NCI-H187 (cell line): ENCODE measurements around the gene POLD1.
A peak's percentile ranks its signal among the peaks of the same experiment; 100 is the strongest.
"Not testable (repeated sequence)": the region's sequence is repeated elsewhere in the genome, so short reads cannot be mapped to it uniquely, and the experiment has no call there.

Source experiments
- DNase-seq, 2 experiments: peaks; one replicate each; lab custom pipeline; 2025; lab: John Stamatoyannopoulos, UW

Gene POLD1

DNA sequence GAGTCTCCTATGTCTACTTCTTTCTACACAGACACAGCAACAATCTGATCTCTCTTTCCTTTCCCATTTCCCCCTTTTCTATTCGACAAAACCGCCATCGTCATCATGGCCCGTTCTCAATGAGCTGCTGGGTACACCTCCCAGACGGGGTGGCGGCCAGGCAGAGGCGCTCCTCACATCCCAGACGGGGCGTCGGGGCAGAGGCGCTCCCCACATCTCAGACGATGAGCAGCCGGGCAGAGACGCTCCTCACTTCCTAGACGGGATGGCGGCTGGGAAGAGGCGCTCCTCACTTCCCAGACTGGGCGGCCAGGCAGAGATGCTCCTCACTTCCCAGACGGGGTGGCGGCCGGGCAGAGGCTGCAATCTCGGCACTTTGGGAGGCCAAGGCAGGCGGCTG is 6.8 kb downstream of the POLD1 start:
- not testable (repeated sequence) for DNase-seq

DNA sequence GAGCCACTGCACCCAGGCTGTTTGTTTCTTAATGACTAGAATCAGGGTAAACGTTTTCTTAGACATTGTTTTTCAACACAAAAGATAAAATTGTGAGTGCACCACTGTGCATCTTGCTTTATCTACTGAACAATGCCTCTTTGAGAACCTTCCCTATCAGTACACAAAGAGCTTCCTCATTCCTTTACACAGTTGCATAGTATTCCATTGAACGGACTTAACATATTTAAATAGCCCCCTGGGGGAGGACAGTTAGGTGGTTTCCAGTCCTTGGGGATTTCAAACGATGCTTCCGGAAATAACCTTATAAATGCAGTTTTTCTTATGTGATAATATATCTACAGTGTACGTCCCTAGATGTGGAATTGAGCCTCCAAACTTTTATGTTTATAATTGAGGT is 8.6 kb downstream of the POLD1 start:
- DNase-seq: no peak

DNA sequence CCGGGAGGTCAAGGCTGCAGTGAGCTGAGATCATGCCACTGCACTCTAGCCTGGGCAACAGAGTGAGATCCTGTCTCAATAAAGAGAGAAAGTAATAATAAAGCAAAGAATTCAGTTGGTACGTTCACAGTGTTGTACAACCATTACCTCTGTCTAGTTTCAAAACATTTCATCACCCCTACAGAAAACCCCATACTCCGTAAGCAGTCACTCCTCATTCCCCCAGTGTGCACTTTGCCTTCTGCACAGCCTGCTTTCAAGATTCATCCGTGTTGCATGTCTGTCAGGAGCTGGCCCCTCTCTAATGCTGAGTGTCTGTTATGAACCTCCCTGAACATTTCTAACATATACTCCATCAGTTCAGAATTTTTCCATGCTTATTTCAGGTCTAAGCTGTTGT is 9.4 kb downstream of the POLD1 start:
- DNase-seq: no peak

DNA sequence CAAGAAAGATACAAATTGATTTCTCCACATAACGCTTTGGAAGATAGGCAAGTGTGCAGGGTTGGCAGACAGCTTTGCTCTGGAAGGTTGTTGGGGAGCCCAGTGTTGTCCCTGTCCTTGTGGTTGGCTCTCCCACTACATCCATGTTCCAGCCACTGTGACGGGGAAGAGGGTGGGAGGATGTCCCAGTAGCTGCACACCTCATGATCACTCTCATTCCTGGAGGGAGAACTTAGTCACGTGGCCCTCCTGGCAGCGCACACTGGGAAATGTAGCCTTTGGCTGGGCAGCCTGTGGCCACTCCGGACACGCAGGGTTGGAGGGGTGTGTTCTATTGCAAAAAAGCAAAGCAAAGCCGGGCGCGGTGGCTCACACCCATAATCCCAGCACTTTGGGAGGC is 9.9 kb downstream of the POLD1 start:
- no peak for DNase-seq

DNA sequence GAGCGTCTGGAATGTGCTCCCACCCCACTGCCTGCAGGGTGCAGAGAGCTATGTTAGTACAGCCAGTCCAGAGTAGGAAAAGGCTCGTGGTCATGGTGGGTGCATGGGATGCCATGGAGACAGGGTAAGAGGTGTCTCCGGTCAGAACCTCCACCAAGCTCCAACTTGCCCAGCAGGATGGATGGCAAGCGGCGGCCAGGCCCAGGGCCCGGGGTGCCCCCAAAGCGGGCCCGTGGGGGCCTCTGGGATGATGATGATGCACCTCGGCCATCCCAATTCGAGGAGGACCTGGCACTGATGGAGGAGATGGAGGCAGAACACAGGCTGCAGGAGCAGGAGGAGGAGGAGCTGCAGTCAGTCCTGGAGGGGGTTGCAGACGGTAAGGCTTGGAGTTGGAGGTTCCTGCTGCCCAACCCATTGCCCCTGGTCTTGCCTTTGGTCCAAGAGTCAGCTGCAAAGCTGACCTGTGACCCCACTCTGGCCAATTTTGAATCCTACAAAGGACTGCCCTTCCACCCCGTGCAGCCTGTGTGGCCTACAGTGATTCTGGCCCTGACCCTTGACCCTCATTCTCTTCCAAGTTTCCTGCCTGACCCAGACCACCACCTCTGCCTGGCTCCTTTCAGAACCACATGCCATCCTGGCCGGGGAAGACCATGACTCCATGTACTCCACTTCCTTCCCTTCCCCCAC is 14.7 kb downstream of the POLD1 start:
- DNase-seq: no peak

DNA sequence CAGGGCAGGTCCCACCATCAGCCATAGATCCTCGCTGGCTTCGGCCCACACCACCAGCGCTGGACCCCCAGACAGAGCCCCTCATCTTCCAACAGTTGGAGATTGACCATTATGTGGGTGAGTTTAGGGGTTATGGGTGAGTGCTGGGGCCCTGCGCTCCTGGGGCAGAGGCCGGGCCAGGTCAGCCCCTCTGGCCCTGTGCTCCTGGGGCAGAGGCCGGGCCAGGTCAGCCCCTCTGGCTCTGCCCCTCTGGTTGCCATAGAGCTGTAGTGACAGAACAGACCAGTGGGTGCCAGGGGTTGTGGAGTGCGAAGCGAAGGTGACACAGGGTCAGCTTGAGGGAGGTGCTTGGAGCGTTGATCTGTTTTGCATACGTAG is 15.2 kb downstream of the POLD1 start:
- DNase-seq: no peak

DNA sequence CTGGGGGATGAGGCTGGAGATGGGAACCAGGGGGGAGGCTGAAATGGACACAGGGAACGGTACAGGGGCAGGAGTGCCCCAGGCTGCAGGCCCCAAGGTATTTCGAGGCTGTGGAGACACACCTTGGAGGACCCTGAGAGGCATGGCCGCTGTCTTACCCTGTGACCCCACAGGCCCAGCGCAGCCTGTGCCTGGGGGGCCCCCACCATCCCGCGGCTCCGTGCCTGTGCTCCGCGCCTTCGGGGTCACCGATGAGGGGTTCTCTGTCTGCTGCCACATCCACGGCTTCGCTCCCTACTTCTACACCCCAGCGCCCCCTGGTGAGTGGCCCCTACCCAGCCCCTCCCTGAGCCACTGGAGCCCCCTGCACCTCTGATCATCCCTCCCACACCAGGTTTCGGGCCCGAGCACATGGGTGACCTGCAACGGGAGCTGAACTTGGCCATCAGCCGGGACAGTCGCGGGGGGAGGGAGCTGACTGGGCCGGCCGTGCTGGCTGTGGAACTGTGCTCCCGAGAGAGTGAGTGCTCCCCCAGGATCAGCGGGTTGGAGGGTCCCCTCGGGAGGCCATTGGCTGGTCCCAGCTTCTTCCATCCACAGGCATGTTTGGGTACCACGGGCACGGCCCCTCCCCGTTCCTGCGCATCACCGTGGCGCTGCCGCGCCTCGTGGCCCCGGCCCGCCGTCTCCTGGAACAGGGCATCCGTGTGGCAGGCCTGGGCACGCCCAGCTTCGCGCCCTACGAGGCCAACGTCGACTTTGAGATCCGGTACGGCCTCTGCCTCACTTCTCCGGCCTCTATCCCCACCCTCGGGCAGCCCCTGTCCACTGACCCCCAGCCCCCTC is 17.7 kb downstream of the POLD1 start:
- DNase-seq: no peak

DNA sequence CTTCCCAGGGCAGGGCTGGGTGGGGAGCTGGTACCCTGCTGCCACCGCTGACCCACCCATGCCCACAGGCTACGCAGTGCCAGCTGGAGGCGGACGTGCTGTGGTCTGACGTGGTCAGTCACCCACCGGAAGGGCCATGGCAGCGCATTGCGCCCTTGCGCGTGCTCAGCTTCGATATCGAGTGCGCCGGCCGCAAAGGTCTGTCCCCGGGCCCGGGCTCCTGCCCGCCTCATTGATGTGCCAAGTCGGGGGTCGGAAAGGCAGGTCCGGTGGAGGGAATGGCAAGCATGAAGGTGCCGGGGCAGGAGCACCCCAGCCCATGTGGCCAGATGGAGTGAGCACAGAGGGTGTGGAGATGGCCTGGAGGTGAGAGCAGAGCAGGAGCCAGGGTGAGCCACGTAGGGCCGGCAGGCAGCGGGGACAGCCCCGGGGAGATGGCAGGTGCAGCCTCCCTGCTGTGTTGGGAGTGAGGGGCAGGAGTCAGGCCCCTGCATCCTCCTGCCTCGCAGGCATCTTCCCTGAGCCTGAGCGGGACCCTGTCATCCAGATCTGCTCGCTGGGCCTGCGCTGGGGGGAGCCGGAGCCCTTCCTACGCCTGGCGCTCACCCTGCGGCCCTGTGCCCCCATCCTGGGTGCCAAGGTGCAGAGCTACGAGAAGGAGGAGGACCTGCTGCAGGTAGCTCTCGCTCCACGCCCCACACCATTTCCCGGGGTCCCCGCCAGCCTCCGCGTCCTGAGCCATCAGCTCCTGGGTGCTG is 18.6 kb downstream of the POLD1 start:
- DNase-seq: no peak

DNA sequence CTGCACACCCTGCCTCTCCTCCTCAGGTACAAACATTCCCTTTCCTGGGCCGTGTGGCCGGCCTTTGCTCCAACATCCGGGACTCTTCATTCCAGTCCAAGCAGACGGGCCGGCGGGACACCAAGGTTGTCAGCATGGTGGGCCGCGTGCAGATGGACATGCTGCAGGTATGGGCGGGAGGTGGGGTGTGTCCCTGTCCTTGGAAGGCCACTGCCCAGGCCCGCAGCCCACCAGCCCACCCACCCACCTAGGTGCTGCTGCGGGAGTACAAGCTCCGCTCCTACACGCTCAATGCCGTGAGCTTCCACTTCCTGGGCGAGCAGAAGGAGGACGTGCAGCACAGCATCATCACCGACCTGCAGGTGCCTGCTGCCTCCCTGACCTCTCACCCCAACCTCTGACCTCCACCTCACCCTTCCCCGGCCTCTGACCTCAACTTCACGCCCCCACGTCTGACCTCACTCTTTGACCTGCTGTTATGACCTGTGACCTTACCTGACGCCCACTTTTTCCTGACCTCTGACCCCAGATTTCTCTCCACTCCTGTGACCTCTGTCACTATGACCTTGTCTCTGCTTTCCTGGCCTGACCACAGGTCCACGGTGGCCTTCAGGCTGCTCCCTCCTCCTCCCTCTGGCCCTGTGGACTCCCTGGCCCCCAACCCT is 22.1 kb downstream of the POLD1 start:
- no peak for DNase-seq

DNA sequence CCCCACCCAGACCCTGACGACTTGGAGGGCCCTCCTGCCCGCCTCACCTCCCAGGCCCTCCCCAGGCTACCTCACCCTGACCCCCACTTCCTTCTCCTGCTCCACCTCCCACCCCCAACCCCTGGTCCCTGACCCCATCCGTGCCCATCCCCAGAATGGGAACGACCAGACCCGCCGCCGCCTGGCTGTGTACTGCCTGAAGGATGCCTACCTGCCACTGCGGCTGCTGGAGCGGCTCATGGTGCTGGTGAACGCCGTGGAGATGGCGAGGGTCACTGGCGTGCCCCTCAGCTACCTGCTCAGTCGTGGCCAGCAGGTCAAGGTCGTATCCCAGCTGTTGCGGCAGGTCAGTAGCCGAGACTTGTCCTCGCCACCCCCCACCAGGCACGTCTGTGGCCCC is 22.7 kb downstream of the POLD1 start:
- DNase-seq: no peak

DNA sequence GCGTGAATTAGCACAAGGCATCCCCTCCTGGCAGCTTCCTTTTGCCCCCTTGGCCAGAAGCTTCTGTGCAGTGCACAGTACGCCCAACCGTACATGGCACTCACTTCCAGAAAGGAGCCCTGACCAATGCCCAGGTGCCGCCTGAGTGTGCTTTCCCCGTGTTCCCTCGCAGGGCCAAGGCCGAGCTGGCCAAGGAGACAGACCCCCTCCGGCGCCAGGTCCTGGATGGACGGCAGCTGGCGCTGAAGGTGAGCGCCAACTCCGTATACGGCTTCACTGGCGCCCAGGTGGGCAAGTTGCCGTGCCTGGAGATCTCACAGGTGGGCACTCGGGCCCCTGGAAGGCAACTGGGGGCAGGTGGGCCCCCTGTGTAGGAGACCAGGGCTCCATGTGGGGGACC is 25.2 kb downstream of the POLD1 start:
- DNase-seq: no peak

DNA sequence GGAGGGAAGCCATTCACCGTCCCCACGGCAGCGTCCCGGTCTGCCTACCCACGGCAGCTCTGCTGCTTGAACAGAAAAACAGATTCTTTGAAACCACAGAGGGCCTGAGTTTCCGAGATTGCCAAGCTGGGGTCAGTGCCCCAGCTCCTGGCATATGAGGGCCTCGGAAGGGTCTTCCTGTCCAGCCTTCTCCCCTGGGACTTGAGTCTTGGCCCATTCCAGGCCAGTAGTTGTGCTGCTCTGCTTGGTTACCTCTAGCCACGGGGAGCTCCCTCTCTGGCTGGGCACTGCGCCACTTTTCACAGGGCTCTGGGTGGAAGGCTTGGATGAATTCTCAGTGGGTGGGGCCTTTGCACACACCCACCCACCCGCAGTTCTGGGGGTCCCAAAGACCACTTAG is 26.0 kb downstream of the POLD1 start:
- no peak for DNase-seq

DNA sequence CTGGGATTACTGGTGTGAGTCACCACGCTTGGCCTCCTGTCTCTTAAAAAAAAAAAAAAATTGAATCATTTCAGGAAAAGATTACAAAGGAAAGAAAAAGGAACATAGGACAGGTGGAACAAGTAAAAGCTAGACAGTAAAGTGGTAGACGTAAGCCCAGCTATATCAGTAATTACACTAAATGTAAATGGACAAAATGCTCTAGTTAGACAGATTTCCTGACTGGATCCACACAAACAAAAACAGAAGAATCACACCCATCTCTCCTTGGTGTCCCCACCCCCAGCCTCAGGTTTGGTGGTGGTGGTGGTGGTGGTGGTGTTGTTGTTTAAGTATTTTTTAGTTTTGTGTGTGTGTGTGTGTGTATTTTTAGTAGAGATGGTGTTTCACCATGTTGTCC is 28.3 kb downstream of the POLD1 start:
- DNase-seq: no peak

DNA sequence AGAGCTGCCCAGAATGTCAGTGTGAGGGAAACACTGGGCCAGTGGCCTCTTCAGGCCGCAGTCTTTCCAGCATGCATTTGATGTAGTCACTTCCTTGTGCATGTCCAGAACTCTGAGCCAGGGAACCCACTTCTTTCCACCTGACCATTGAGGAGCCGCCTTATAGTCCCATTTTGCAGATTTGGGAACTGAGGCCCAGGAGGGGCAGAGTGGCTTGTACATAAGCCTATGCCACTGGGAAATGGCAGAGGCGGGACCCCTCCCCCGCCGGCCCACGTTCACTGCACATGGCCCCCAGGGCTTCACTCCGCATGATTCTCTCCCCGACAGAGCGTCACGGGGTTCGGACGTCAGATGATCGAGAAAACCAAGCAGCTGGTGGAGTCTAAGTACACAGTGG is 28.9 kb downstream of the POLD1 start:
- DNase-seq: no peak

DNA sequence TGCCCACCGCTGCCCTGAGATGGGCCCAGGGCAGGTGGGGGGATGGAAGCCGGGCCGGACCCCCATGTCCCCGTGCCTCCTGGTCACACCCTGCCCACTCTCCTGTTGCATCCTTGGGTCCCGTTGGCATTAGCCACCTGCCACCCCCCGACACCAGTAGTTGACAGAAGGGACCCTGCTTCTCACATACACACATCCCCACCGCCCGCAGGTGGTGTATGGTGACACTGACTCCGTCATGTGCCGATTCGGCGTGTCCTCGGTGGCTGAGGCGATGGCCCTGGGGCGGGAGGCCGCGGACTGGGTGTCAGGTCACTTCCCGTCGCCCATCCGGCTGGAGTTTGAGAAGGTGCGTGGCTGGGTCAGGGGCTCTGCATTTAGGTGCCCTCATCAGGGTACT is 29.4 kb downstream of the POLD1 start:
- DNase-seq: no peak

DNA sequence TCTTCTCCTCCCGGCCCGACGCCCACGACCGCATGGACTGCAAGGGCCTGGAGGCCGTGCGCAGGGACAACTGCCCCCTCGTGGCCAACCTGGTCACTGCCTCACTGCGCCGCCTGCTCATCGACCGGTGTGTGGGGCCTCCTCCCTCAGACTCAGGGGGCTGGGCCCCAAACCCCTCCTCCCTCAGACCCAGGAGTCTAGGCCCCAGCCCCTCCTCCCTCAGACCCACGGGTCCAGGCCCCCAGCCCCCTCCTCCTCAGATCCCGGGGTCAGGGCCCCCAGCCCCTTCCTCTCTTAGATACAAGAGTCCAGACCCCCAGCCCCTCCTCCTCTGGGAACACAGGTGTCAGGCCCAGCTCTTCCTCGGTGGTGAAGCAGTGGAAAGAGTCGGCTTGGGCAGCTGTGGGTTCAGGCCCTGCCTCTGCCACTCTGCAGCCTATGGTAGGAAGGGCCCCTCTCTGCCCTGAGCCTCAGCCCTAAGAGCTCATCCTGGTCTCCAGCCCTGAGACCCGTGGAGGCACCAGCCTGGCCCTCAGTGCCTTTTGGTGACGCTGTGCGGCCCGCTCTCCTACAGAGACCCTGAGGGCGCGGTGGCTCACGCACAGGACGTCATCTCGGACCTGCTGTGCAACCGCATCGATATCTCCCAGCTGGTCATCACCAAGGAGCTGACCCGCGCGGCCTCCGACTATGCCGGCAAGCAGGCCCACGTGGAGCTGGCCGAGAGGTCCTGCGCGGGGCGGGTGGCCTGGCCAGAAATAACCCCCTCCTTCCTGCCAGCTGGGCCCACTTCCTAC is 30.9 kb downstream of the POLD1 start:
- DNase-seq: peak in 1 of 2 experiments; percentile 10

DNA sequence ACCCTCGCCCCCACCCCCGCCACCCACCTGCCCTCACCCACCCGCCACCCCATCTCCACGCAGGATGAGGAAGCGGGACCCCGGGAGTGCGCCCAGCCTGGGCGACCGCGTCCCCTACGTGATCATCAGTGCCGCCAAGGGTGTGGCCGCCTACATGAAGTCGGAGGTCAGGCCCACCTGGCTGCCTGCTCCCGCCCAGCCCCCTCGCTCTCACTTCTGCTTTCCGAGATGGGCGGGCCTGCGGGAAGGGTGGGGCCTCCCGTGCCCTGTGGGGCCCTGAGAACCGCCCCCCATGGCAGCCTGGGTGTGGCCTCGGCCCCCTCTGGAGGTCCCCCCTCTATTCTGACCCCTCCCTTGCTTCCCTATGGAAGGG is 31.5 kb downstream of the POLD1 start:
- no peak for DNase-seq

DNA sequence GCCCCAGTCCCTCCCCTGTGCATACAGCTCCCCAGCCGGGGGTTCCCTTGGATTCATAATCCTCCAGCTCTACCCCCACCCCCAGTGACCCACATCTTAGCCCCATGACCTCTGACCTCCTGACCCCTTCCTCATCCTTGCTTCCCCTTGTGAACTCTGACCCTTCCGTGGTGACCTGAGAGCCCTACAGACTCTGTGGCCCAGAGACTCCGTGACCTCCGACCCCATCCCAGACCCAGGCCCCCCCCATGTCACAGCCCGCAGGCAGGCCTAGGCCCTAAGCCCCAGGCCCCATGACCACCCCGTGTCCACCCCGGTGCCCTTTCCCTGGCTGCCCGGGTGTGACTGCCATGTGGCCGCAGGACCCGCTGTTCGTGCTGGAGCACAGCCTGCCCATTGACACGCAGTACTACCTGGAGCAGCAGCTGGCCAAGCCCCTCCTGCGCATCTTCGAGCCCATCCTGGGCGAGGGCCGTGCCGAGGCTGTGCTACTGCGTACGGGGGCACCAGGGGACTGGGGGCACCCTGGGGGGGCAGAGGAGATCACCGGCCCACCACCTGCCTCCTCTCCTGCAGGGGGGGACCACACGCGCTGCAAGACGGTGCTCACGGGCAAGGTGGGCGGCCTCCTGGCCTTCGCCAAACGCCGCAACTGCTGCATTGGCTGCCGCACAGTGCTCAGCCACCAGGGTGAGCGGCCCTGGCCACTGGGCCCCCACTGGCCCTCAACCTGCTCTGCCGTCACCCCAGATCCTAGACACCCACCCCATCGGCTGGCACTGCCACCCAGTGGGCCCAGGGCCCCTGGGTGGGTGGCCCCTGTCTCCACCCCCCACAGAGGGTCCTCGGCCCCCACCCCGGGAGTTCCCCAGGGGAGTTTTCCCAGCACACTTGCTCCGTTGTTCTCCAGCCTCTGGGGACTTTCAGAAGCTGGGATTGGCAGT is 32.2 kb downstream of the POLD1 start:
- no peak for DNase-seq

DNA sequence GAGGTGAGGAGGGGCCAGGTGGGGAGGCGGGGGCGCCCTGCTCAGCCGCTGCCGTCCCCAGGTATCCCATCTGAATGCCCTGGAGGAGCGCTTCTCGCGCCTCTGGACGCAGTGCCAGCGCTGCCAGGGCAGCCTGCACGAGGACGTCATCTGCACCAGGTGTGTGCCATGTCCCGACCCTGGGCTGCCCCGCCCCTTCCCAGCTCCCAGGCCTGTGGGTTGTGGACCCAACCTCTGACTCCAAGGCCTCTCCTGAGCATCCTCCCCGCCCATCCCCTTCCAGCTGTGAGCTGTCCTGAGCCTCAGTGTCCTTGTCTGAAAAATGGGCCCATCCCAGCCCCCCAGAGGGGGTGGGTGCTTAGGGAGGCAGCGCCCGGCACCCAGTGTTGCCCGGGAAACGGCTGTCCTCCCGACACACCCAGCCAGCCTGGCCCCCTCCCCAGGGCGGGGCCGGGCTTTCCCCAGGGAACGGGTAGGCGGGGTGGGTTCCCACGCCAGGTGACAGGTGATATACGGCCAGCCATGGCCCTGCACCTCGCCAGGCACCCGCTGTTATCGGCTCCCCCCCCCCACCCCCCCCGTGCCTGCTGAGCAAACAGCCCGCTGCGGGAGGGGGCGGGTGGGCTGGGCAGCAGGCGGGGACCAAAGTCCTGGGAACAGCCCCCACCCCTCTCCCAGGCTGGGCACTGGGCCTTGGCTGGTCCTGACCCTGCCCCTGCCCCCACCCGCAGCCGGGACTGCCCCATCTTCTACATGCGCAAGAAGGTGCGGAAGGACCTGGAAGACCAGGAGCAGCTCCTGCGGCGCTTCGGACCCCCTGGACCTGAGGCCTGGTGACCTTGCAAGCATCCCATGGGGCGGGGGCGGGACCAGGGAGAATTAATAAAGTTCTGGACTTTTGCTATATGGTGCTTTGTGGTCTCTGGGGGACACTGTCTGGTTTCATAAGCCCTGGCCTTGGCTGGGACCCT is 33.2 kb downstream of the POLD1 start:
- no peak for DNase-seq
